WTC11 (cell line): ENCODE measurements around the gene FKBP14. TPM values are rescaled to one million over a fixed set of nuclear protein-coding genes. Genes with fewer than 3 reads are reported as not detected.

Experiments used
- ATAC-seq: fragments of 200-7000 bp; cut with Tn5 transposase; 2 replicates; pipeline ENCODE4 v1.10.0; 2021; ENCODE audit warnings: mild to moderate bottlenecking, moderate library complexity
- CTCF ChIA-PET: fragments of 300-600 bp; sonication (Branson Sonifier 250); formaldehyde crosslinking; loops from one replicate; lab custom pipeline; 2021; ENCODE audit warnings: antibody characterized with exemption; lab: Charles Lee
- POLR2A ChIA-PET: fragments of 350-600 bp; sonication (Branson Sonifier 250); formaldehyde crosslinking; loops from one replicate; lab custom pipeline; 2021; ENCODE audit warnings: antibody characterized with exemption; lab: Charles Lee
- DNase-seq: peaks from one replicate; pipeline ENCODE4 v3.0.0; 2021; ENCODE audit warnings: low spot score
- H3K27ac Mint-ChIP-seq: 2 replicates; pipeline ENCODE4 v1.8.0; 2021; ENCODE audit warnings: mixed read lengths
- H3K27me3 Mint-ChIP-seq: 2 replicates; pipeline ENCODE4 v1.8.0; 2021; ENCODE audit warnings: low read depth, mild to moderate bottlenecking, moderate library complexity, mixed read lengths
- H3K36me3 Mint-ChIP-seq: 2 replicates; pipeline ENCODE4 v1.8.0; 2021; ENCODE audit warnings: mixed read lengths
- H3K4me1 Mint-ChIP-seq: 2 replicates; pipeline ENCODE4 v1.8.0; 2022; ENCODE audit warnings: mixed read lengths
- H3K4me3 Mint-ChIP-seq: 2 replicates; pipeline ENCODE4 v1.8.0; 2021; ENCODE audit warnings: mild to moderate bottlenecking, moderate library complexity, mixed read lengths
- H3K9me3 Mint-ChIP-seq: 2 replicates; pipeline ENCODE4 v1.8.0; 2021; ENCODE audit warnings: mixed read lengths
- CBFB ChIP-seq: sonication (generic); formaldehyde crosslinking; IDR thresholded peaks from 2 replicates; pipeline ENCODE4 v1.8.1; 2022; ENCODE audit warnings: mild to moderate bottlenecking, low read depth, missing genetic modification reagents
- ELF4 ChIP-seq: sonication (generic); formaldehyde crosslinking; IDR thresholded peaks from 2 replicates; pipeline ENCODE4 v1.8.1; 2022; ENCODE audit warnings: low read depth, mild to moderate bottlenecking, moderate library complexity, missing genetic modification reagents
- ESRRA ChIP-seq: sonication (generic); formaldehyde crosslinking; IDR thresholded peaks from 2 replicates; pipeline ENCODE4 v1.8.1; 2022; ENCODE audit warnings: mild to moderate bottlenecking, missing genetic modification reagents, borderline replicate concordance
- FOXJ3 ChIP-seq: sonication (generic); formaldehyde crosslinking; IDR thresholded peaks from 2 replicates; pipeline ENCODE4 v1.9.0; 2021; ENCODE audit warnings: missing genetic modification reagents, mild to moderate bottlenecking, borderline replicate concordance
- GTF2I ChIP-seq: fragments of 250-450 bp; sonication (Bioruptor Pico); conservative IDR thresholded peaks from 2 replicates; pipeline ENCODE4 v1.4.0; 2021; ENCODE audit warnings: mild to moderate bottlenecking
- JUN ChIP-seq: sonication (generic); formaldehyde crosslinking; IDR thresholded peaks from 2 replicates; pipeline ENCODE4 v1.8.0; 2023; ENCODE audit warnings: mild to moderate bottlenecking, missing genetic modification reagents
- MXD4 ChIP-seq: fragments of 250-450 bp; sonication (Bioruptor Pico); IDR thresholded peaks from 2 replicates; pipeline ENCODE4 v1.8.0; 2021; ENCODE audit warnings: mild to moderate bottlenecking, moderate library complexity, borderline replicate concordance
- MYBL2 ChIP-seq: sonication (generic); formaldehyde crosslinking; IDR thresholded peaks from 2 replicates; pipeline ENCODE4 v1.8.1; 2023; ENCODE audit warnings: mild to moderate bottlenecking, moderate library complexity, missing genetic modification reagents
- SOX15 ChIP-seq: fragments of 250-450 bp; sonication (Bioruptor Pico); IDR thresholded peaks from 2 replicates; pipeline ENCODE4 v1.9.0; 2021; ENCODE audit warnings: mild to moderate bottlenecking
- ZNF138 ChIP-seq: sonication (generic); formaldehyde crosslinking; conservative IDR thresholded peaks from 2 replicates; pipeline ENCODE4 v1.8.1; 2022; ENCODE audit warnings: mild to moderate bottlenecking, moderate library complexity, missing genetic modification reagents
- ZNF396 ChIP-seq: fragments of 250-450 bp; sonication (Bioruptor Pico); IDR thresholded peaks from 2 replicates; pipeline ENCODE4 v1.8.0; 2021; ENCODE audit warnings: mild to moderate bottlenecking, moderate library complexity, borderline replicate concordance
- total RNA-seq: library from RNA; stranded (reverse); gene quantifications from 3 replicates; pipeline ENCODE4 v1.2.3, GENCODE V29; 2021
- TF ChIP-seq, protein P1 (sequence below): sonication (generic); formaldehyde crosslinking; IDR thresholded peaks from 2 replicates; pipeline ENCODE4 v1.8.0; 2022; ENCODE audit warnings: mild to moderate bottlenecking, missing genetic modification reagents
- TF ChIP-seq, protein P2 (sequence below): fragments of 250-450 bp; sonication (Bioruptor Pico); IDR thresholded peaks from 2 replicates; pipeline ENCODE4 v1.9.0; 2021; ENCODE audit warnings: mild to moderate bottlenecking
- TF ChIP-seq, protein P3 (sequence below): fragments of 250-450 bp; sonication (Bioruptor Pico); IDR thresholded peaks from 2 replicates; pipeline ENCODE4 v1.8.0; 2021; ENCODE audit warnings: mild to moderate bottlenecking
- TF ChIP-seq, protein P4 (sequence below): sonication (generic); formaldehyde crosslinking; IDR thresholded peaks from 2 replicates; pipeline ENCODE4 v1.8.1; 2022; ENCODE audit warnings: mild to moderate bottlenecking, missing genetic modification reagents, moderate library complexity, borderline replicate concordance
- TF ChIP-seq, protein P5 (sequence below): sonication (generic); formaldehyde crosslinking; IDR thresholded peaks from 2 replicates; pipeline ENCODE4 v1.8.1; 2023; ENCODE audit warnings: mild to moderate bottlenecking, missing genetic modification reagents, moderate library complexity
- TF ChIP-seq, protein P6 (sequence below): sonication (generic); formaldehyde crosslinking; IDR thresholded peaks from 2 replicates; pipeline ENCODE4 v1.8.1; 2022; ENCODE audit warnings: missing genetic modification reagents, borderline replicate concordance
- TF ChIP-seq, protein P7 (sequence below): sonication (generic); formaldehyde crosslinking; conservative IDR thresholded peaks from 2 replicates; pipeline ENCODE4 v1.8.1; 2022; ENCODE audit warnings: mild to moderate bottlenecking, missing genetic modification reagents

Gene FKBP14
- total RNA-seq, 1 experiment from 2014 or later = 23.0 TPM

DNA sequence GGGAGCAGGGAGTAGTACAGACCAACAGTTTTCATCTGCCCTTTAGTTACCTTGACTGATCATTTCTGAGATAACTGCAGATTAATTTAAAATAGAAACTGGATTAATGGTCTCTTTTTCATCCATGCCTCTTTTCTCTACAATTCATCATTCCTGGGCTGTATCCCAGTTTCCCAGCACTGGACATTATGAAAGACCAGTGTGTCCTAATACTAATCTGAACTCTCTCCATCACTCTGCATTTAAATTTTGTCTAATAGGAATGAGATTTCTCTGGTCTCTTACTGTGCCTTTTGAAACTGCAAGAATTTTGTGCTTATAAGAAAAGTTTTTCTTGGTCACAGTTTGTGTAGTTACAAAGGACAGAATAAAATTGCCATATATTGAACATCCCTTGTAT lies 14.4 kb upstream of the FKBP14 start:
- Mint-ChIP-seq H3K36me3 (peaks cover 11% of the 10 kb centered on the region), H3K27me3 (no peaks in the 10 kb centered on the region), H3K27ac (no peak overlapping the region), H3K9me3 (no peaks in the 10 kb centered on the region), H3K4me3 (no peak overlapping the region), H3K4me1 (peaks cover 43% of the 10 kb centered on the region)
- DNase-seq = no peak
- TF ChIP-seq CBFB (no peak), ELF4 (CRISPR knock-in tag) (no peak), ZNF396 (CRISPR knock-in tag) (no peak), MYBL2 (CRISPR knock-in tag) (no peak), MXD4 (CRISPR knock-in tag) (no peak), SOX15 (no peak), ZNF138 (CRISPR knock-in tag) (no peak), GTF2I (CRISPR knock-in tag) (no peak), FOXJ3 (CRISPR knock-in tag) (no peak), ESRRA (no peak), JUN (CRISPR knock-in tag) (no peak)
- TF ChIP-seq, protein P1, sequence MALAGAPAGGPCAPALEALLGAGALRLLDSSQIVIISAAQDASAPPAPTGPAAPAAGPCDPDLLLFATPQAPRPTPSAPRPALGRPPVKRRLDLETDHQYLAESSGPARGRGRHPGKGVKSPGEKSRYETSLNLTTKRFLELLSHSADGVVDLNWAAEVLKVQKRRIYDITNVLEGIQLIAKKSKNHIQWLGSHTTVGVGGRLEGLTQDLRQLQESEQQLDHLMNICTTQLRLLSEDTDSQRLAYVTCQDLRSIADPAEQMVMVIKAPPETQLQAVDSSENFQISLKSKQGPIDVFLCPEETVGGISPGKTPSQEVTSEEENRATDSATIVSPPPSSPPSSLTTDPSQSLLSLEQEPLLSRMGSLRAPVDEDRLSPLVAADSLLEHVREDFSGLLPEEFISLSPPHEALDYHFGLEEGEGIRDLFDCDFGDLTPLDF (CRISPR knock-in tag) = no peak
- TF ChIP-seq, protein P2, sequence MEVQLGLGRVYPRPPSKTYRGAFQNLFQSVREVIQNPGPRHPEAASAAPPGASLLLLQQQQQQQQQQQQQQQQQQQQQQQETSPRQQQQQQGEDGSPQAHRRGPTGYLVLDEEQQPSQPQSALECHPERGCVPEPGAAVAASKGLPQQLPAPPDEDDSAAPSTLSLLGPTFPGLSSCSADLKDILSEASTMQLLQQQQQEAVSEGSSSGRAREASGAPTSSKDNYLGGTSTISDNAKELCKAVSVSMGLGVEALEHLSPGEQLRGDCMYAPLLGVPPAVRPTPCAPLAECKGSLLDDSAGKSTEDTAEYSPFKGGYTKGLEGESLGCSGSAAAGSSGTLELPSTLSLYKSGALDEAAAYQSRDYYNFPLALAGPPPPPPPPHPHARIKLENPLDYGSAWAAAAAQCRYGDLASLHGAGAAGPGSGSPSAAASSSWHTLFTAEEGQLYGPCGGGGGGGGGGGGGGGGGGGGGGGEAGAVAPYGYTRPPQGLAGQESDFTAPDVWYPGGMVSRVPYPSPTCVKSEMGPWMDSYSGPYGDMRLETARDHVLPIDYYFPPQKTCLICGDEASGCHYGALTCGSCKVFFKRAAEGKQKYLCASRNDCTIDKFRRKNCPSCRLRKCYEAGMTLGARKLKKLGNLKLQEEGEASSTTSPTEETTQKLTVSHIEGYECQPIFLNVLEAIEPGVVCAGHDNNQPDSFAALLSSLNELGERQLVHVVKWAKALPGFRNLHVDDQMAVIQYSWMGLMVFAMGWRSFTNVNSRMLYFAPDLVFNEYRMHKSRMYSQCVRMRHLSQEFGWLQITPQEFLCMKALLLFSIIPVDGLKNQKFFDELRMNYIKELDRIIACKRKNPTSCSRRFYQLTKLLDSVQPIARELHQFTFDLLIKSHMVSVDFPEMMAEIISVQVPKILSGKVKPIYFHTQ (CRISPR knock-in tag) = no peak
- TF ChIP-seq, protein P3, sequence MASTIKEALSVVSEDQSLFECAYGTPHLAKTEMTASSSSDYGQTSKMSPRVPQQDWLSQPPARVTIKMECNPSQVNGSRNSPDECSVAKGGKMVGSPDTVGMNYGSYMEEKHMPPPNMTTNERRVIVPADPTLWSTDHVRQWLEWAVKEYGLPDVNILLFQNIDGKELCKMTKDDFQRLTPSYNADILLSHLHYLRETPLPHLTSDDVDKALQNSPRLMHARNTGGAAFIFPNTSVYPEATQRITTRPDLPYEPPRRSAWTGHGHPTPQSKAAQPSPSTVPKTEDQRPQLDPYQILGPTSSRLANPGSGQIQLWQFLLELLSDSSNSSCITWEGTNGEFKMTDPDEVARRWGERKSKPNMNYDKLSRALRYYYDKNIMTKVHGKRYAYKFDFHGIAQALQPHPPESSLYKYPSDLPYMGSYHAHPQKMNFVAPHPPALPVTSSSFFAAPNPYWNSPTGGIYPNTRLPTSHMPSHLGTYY (CRISPR knock-in tag) = no peak
- TF ChIP-seq, protein P4, sequence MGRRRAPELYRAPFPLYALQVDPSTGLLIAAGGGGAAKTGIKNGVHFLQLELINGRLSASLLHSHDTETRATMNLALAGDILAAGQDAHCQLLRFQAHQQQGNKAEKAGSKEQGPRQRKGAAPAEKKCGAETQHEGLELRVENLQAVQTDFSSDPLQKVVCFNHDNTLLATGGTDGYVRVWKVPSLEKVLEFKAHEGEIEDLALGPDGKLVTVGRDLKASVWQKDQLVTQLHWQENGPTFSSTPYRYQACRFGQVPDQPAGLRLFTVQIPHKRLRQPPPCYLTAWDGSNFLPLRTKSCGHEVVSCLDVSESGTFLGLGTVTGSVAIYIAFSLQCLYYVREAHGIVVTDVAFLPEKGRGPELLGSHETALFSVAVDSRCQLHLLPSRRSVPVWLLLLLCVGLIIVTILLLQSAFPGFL = no peak
- TF ChIP-seq, protein P5, sequence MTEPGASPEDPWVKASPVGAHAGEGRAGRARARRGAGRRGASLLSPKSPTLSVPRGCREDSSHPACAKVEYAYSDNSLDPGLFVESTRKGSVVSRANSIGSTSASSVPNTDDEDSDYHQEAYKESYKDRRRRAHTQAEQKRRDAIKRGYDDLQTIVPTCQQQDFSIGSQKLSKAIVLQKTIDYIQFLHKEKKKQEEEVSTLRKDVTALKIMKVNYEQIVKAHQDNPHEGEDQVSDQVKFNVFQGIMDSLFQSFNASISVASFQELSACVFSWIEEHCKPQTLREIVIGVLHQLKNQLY = no peak
- TF ChIP-seq, protein P6, sequence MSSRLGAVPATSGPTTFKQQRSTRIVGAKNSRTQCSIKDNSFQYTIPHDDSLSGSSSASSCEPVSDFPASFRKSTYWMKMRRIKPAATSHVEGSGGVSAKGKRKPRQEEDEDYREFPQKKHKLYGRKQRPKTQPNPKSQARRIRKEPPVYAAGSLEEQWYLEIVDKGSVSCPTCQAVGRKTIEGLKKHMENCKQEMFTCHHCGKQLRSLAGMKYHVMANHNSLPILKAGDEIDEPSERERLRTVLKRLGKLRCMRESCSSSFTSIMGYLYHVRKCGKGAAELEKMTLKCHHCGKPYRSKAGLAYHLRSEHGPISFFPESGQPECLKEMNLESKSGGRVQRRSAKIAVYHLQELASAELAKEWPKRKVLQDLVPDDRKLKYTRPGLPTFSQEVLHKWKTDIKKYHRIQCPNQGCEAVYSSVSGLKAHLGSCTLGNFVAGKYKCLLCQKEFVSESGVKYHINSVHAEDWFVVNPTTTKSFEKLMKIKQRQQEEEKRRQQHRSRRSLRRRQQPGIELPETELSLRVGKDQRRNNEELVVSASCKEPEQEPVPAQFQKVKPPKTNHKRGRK = no peak
- TF ChIP-seq, protein P7, sequence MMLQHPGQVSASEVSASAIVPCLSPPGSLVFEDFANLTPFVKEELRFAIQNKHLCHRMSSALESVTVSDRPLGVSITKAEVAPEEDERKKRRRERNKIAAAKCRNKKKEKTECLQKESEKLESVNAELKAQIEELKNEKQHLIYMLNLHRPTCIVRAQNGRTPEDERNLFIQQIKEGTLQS (CRISPR knock-in tag) = no peak
- POLR2A ChIA-PET = interaction anchor here (0.6 kb wide), 1 partner anchor 119 kb away, joined by 4 read pairs; no protein-coding TSS in a partner anchor
- CTCF ChIA-PET = interaction anchor here (1.0 to 3.4 kb wide), 2 partner anchors 21 to 120 kb away, joined by 3 to 19 read pairs; no protein-coding TSS in a partner anchor
- no peak for ATAC-seq
